ENCODE data around the gene NUP35.
"Not testable (repeated sequence)": the region's sequence is repeated elsewhere in the genome, so short reads cannot be mapped to it uniquely, and the experiment has no call there.

NUP35 gene

GRCh38 chr2:183134016-183134415, 9.8 kb downstream of the NUP35 start:
- DNase-seq (ENCODE audit: low read depth), result no peak

- DNase-seq (ENCODE audit: low read depth), result no peak
These were observed 24.7 kb downstream of the NUP35 start for GRCh38 chr2:183148955-183149354.

- no peak for DNase-seq (ENCODE audit: low read depth)
These were observed 25.2 kb downstream of the NUP35 start for GRCh38 chr2:183149489-183149888.

- DNase-seq (ENCODE audit: low read depth), result not testable (repeated sequence)
These were observed 28.0 kb downstream of the NUP35 start for GRCh38 chr2:183152280-183152679.

GRCh38 chr2:183153967-183154366, 29.7 kb downstream of the NUP35 start:
- no peak for DNase-seq (ENCODE audit: low read depth)

- not testable (repeated sequence) for DNase-seq (ENCODE audit: low read depth)
These were observed 30.5 kb downstream of the NUP35 start for GRCh38 chr2:183154772-183155171.

- DNase-seq (ENCODE audit: low read depth), result no peak
These were observed 32.9 kb downstream of the NUP35 start for GRCh38 chr2:183157131-183157530.

- DNase-seq (ENCODE audit: low read depth), result no peak
These were observed 38.1 kb downstream of the NUP35 start for GRCh38 chr2:183162362-183162761.

GRCh38 chr2:183163821-183164649, 39.8 kb downstream of the NUP35 start:
- no peak for DNase-seq (ENCODE audit: low read depth)

GRCh38 chr2:183164650-183165015, 40.4 kb downstream of the NUP35 start:
- no peak for DNase-seq (ENCODE audit: low read depth)

- DNase-seq (ENCODE audit: low read depth), result no peak
These were observed 42.0 kb downstream of the NUP35 start for GRCh38 chr2:183166210-183166609.

GRCh38 chr2:183166976-183167375, 42.7 kb downstream of the NUP35 start:
- not testable (repeated sequence) for DNase-seq (ENCODE audit: low read depth)

- DNase-seq (ENCODE audit: low read depth), result no peak
These were observed 48.1 kb downstream of the NUP35 start for GRCh38 chr2:183172220-183172887.

- no peak for DNase-seq (ENCODE audit: low read depth)
These were observed 54.9 kb downstream of the NUP35 start for GRCh38 chr2:183179156-183179555.

GRCh38 chr2:183185534-183185933, 61.3 kb downstream of the NUP35 start:
- no peak for DNase-seq (ENCODE audit: low read depth)

GRCh38 chr2:183186296-183186695, 62.1 kb downstream of the NUP35 start:
- DNase-seq (ENCODE audit: low read depth), result no peak

- no peak for DNase-seq (ENCODE audit: low read depth)
These were observed 62.5 kb downstream of the NUP35 start for GRCh38 chr2:183186766-183187165.

- DNase-seq (ENCODE audit: low read depth), result no peak
These were observed 68.1 kb downstream of the NUP35 start for GRCh38 chr2:183192343-183192742.

- no peak for DNase-seq (ENCODE audit: low read depth)
These were observed 69.7 kb downstream of the NUP35 start for GRCh38 chr2:183193904-183194303.

- no peak for DNase-seq (ENCODE audit: low read depth)
These were observed 71.2 kb downstream of the NUP35 start for GRCh38 chr2:183195397-183195796.

- no peak for DNase-seq (ENCODE audit: low read depth)
These were observed 71.8 kb downstream of the NUP35 start for GRCh38 chr2:183195998-183196409.

- no peak for DNase-seq (ENCODE audit: low read depth)
These were observed 80.2 kb downstream of the NUP35 start for GRCh38 chr2:183204397-183204796.

GRCh38 chr2:183207110-183207509, 82.9 kb downstream of the NUP35 start:
- DNase-seq (ENCODE audit: low read depth), result no peak
